M059J (cell line): ENCODE data around the gene KCNQ1. TPM values are rescaled to one million over a fixed set of nuclear protein-coding genes. Genes with fewer than 3 reads are reported as not detected.

Source experiments
- DNase-seq: peaks from one replicate; pipeline ENCODE4 v3.0.0-alpha.2; 2012; ENCODE audit warnings: low read depth
- total RNA-seq: library from RNA; depleted of rRNA; stranded (reverse); fragments of >200 nt; shearing (Covaris generic); gene quantifications from 2 replicates; pipeline ENCODE4 v1.2.3, GENCODE V29; 2014

The KCNQ1 gene
- total RNA-seq, 1 experiment from 2014 or later, result not detected

GRCh38 chr11:2761131-2762030, 316.6 kb downstream of the KCNQ1 start:
- DNase-seq, result no peak

DNA sequence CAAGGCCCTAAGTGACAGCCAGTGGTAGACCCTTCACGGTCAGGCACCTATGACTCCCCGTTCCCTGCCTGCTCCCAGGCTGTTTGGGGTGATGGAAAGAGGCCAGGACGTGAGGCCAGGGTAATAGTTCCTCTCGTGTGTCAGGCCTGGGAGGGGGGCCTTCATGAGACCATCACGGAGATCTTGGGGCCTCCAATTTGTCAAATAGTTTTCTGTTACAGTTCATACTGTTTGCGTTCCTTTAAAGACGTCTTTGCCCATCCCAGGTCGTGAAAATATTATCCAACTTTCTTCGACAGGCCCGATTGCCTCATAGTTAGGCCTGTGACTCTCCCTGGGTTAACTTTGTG, 317.2 kb downstream of the KCNQ1 start:
- no peak for DNase-seq

DNA sequence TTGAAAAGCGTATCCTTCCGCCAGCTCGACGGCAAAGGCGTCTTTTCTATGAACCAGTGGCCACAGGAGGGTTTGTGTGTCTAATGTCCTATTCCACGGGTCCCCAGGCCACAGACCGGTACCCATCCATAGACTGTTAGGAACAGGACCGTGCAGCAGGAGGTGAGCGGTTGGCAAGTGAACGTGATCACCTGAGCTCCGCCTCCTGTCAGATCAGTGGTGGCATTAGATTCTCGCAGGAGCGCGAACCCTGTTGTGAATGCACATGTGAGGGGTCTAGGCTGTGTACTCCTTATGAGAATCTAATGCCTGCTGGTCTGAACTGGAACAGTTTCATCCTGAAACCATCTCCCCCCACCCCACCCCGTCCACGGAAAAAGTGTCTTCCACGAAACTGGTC, 317.6 kb downstream of the KCNQ1 start:
- no peak for DNase-seq

- DNase-seq, result no peak
Measured at GRCh38 chr11:2763984-2764383, 319.2 kb downstream of the KCNQ1 start.

DNA sequence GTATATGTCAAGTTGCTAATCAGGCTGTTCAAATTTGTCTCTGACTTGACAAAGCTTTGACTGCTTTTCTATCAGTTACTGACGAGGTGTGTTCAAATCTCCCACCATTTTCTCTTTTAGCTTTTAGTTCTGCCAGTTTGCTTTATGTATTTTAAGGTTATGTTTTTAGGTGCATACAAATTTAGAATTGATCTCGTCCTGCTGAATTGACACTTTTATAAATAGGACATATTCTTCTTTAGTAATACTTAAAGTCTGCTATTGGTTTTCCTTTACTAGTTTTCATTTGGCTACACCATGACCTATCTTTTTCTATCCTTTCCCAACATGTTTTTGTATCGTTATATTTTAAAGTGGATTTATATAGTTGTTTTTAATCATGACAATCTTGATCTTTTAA, 320.7 kb downstream of the KCNQ1 start:
- DNase-seq, result no peak

DNA sequence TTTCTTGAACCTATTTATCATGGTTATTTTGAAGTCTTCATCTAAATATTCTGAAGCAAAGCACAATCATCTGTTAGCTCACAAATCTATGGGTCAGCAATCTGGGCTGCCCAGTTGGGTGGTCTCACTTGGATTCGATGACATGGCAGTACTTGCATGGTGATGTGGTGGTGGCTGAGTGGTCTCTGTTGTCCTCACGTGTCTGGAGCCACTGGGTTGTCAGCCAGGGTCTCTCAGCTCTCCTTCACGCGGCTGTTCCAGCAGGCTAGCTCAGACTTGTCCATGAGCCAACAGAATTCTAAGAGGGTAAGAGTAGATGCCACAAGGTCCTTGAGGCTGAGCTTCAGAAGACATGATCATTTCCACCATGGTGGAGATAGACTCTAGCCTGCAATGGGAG, 321.4 kb downstream of the KCNQ1 start:
- no peak for DNase-seq

GRCh38 chr11:2767071-2767470, 322.3 kb downstream of the KCNQ1 start:
- DNase-seq, result no peak

DNA sequence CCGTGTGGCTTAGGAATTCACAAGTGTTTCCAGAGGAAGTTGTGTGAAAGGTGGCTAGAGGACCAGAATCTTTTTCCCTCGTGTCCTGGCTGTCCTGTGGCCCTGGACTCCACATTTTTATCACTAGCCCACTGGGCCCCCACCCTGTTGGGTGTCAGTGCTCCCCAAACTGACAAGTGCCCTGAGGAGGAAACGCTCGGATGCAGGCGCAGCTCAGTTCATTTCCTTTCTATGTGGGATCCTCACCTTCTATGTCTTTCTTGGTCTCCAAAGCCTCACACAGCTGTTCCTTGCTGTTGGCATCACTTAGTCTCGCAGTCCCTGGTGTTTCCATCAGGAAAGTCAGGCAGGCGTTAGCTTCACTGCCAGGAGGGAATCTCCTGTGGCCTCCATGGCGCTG, 323.0 kb downstream of the KCNQ1 start:
- no peak for DNase-seq

GRCh38 chr11:2768471-2769408, 323.9 kb downstream of the KCNQ1 start:
- DNase-seq, result peak; percentile 89

GRCh38 chr11:2769409-2770095, 324.7 kb downstream of the KCNQ1 start:
- DNase-seq, result no peak

DNA sequence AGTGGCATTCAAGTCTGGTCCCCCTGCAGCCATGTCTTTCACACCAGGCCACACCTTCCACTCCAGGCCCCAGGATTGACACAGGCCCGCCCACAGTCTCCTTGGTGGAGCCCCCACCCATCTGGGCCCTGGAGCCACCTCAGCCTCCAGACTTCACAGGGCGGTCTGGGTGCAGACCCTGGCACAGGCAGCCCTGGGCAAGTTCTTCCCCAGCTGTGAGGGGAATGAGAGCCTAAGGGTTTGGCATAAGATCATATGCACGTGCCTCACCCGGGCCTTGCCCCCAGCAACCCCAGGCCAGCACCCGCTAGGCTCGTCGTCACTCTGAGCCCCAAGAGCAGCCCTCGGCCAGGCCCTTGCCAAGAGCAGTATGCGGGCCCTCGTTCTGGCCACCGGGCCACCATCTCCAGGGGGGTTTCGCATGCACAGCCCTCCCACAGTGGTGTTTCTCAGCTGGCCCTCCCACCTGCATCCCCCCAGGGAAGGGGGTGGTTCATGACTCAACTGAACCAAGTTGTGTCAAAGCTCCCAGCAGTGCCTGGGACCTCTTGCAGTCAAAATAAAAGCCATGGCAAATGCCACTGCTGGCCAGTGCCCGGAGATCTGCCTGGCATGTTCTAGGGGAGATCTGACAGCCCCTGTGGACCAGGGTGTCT, 325.4 kb downstream of the KCNQ1 start:
- DNase-seq, result no peak

DNA sequence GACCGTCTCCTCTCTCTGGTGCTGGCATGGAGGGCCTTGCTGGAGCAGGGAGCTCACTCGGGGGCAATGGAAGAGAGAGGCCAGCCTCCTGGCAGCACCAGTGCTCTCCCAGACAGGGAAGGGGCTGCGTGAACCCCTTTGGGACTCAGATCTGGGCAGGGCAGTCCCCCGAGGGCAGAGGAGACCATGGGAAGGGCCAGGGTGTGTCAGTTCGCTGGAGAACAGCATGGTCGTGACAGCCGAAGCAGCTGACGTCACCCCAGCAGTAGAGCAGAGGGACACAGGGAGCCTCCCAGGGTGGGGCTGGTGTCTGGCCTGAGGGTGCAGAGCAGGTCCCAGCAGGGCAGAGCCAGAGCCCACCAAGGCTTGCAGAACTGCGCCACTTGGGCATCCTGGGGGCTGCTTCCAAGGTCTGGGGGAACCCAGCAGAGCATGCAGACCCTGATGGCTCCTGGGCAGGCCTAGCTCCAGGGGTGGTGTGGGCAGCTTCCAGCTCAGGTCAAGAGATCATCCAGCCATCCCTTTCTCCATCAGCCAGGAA, 326.0 kb downstream of the KCNQ1 start:
- no peak for DNase-seq

DNA sequence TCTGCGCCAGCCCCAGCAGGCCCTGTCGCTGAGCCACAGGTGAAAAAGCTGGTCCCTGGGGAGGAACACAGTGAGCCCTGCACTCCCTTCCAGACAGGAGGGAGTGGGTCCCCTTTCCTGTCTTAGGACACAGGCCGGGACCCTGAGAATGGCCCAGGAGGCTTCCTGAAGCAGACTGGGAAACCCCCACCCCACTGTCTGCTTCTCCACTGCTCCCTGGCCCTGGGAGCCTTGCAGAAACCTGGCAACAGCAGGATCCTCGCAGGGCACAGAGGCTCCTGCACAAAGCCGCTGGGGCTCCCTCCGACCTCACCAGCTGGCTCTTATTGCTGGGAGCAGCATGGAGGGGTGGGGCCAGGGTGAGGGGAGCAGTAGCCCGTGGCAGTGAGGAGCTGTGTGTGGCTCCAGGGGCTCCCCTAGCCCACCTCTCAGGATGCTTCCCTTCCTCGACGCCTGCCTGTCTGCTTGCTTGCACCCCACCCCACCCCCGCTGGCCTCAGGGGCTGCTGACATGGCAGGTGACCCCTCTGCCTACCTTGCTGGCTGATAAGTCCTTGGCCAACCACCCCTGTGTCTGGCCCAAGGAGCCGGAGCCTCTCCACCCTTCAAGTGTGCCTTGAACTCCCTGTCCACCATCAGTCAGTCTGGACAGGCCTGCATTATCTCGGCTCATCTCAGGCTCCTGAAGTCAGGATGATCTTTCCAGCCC, 327.1 kb downstream of the KCNQ1 start:
- DNase-seq, result no peak

DNA sequence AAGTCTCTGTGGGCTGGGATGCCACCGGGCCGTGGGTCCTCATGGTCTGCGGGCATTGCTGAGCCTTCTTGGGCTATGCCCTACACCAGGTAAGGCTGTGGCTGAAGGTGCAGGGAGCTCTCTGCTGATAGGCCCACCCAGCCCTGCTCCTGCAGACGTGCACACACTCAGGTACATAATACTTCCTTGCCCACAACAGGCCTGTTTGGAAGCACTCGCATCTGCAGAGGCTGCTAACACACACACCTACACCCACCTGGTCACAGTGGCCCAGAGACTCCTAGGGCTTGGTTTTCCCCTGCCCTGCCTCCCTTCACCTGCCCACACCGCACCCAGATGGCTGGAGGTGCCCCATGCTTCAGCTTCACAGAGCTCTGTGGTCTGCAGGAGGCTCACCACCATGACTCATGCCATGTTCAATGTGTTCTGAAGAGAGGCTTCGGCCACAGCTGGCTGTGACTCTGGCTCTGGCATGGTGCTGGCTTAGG, 327.8 kb downstream of the KCNQ1 start:
- peak; percentile 87 for DNase-seq

DNA sequence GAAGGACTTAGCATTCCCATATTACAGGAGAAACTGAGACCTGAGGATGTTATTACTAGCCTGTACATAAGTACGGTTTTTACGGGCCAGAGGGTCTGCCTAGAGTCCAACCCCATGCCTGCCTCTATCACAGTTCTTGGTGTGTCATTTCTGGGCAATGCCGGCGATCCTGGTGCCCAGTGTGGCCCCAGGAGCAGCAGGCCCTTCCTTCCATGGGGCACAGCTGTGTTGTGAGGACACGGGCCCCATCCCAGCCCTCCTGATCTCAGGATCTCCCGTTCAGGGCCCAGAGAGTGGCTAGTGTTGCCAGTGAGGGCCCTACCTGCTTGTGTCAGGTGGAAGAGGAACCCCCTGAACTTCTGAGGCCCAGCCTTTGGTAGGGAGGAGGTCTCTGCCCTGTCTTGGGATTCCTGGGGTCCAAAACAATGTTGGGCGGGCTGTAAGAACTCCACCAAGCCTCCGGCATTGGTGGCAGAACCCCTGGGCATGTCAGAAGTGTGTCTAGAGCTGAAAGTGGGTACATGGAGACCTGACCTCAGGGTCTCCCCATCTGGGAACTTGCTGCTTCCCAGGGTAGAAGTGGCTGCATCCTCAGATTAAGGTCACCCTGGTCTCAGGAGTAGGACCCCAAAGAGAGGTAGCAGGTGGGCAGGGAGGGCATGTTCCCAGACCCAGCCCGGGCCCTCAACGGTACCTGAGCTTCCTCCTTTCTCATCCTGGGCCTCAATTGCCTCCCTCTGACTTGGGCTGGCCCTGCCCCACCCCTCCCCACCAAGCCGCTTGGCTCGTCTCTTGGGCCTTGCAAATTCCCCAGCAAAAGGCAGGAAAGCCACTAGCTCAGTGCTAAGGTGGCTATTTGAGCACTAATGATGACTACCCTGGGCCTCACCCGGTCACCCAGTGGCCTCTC, 329.6 kb downstream of the KCNQ1 start:
- DNase-seq, result no peak

DNA sequence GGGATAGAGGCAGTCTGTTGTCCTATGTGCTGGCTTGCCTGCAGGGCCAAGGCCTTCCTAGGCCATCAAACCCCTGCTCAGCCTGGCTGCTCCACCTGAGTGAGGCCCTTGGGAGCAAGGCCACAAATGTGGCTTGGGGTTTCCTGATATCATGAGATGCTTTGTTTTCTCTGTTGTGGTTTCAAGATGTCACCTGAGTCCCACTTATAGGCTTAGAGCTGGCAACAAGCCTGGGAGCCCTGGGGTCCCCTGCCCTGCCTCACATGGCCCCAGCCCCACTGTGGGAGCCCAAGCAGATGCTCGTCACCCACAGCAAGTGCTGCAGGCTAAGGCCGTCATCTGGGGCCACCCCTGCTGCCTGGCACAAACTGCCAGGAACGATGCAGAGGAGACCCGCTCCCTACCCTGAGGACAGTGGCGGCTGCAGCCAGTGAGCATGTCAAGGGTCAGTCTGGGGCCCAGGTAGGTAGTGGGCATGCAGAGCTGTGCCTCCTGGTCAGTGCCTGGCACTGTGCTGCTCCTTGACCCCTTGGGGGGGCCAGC, 330.3 kb downstream of the KCNQ1 start:
- no peak for DNase-seq

- DNase-seq, result no peak
Measured at GRCh38 chr11:2775626-2776350, 331.0 kb downstream of the KCNQ1 start.

DNA sequence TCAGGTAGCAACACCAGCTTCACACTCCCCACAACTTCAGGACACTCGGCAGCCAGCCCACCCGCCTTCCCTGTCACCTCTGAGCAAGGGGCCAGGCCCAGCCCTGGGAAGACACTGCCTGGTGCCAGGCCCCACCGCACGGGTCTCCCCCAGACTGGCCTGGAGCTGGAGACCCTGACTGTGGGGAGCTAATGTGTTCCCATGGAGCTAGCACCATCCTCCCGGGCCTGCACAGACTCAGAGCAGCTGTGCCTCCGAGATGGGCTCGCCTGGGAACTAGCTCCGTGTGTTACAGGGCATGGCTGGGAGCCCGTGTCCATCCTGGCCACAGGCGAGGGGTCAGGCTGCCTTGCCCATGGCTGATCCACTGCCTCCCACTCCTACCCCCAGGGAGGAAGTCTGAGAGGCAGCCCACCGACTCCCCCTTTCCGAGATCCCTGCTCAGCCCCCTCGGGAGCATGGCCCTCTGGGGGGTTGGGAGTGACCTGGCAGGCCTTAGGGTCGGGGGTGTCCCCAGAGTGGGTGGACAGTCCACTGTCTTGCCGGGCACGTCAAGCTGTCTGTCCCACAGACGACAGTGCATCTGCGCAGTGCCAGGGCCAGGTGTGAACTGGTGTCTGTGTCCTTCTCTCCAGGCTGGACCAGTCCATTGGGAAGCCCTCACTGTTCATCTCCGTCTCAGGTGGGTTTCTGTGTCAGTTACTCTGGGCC, 331.7 kb downstream of the KCNQ1 start:
- DNase-seq, result no peak
